B cell (primary cell): ENCODE data around the gene BOC. TPM values are rescaled to one million over a fixed set of nuclear protein-coding genes. Genes with fewer than 3 reads are reported as not detected.

ENCODE experiments used
- ATAC-seq: fragments of 200-7000 bp; cut with Tn5 transposase; one replicate; pipeline ENCODE4 v1.10.0; 2021; ENCODE audit warnings: low read depth, mild to moderate bottlenecking, moderate number of reproducible peaks, moderate library complexity
- CTCF ChIA-PET: fragments of 350-600 bp; sonication (Branson Sonifier 250); formaldehyde crosslinking; loops from one replicate; lab custom pipeline; 2021; ENCODE audit warnings: antibody characterized with exemption, inconsistent platforms; lab: Charles Lee
- POLR2A ChIA-PET: fragments of 350-600 bp; sonication (Branson Sonifier 250); formaldehyde crosslinking; loops from one replicate; lab custom pipeline; 2021; ENCODE audit warnings: antibody characterized with exemption; lab: Charles Lee
- DNase-seq: peaks from one replicate; pipeline ENCODE4 v3.0.0; 2013
- H2AFZ ChIP-seq: 2 replicates; pipeline ENCODE4 v1.6.1; 2012; ENCODE audit warnings: mild to moderate bottlenecking, low read depth, low read length; ENCODE audit not compliant: insufficient read depth, poor library complexity, severe bottlenecking
- H3K27ac ChIP-seq, 2 donors: 1 replicate in 1 of 2; 2 replicates in 1 of 2; pipeline ENCODE4 v1.5.1; 2012 to 2013; ENCODE audit warnings: low read length in 2 of 2, mild to moderate bottlenecking in 2 of 2, moderate library complexity in 1 of 2
- H3K27me3 ChIP-seq, 4 experiments: fragments of 200-600 bp in 1 of 4; sonication (generic) in 1 of 4; replicated peaks in 1 of 4; 1 replicate in 2 of 4; 2 replicates in 2 of 4; pipeline versions ENCODE4 v1.6.1 to v1.7.0; 2013 to 2016; ENCODE audit warnings: low read length in 3 of 4, mild to moderate bottlenecking in 2 of 4, mixed read lengths in 1 of 4, moderate library complexity in 1 of 4; ENCODE audit not compliant: insufficient read depth in 4 of 4, control insufficient read depth in 3 of 4; ENCODE audit errors: control extremely low read depth in 1 of 4
- H3K36me3 ChIP-seq, 2 experiments: replicated peaks in 1 of 2; 1 replicate in 1 of 2; 2 replicates in 1 of 2; pipeline versions ENCODE4 v1.6.1 to v1.7.1; 2013; ENCODE audit warnings: low read length in 1 of 2; ENCODE audit not compliant: insufficient read depth in 2 of 2, control insufficient read depth in 1 of 2; ENCODE audit errors: control extremely low read depth in 1 of 2, extremely low read depth in 1 of 2
- H3K4me1 ChIP-seq, 2 donors: fragments of 200-600 bp in 1 of 2; sonication (generic) in 1 of 2; 1 replicate in 1 of 2; 2 replicates in 1 of 2; pipeline versions ENCODE4 v1.5.1 to v1.6.1; 2013 to 2017; ENCODE audit warnings: low read length in 2 of 2; ENCODE audit not compliant: control insufficient read depth in 2 of 2, insufficient read depth in 2 of 2
- H3K4me2 ChIP-seq: replicated peaks from 2 replicates; pipeline ENCODE3; 2012; ENCODE audit warnings: mild to moderate bottlenecking, low read depth, low read length; ENCODE audit not compliant: poor library complexity, severe bottlenecking
- H3K4me3 ChIP-seq, 5 experiments: fragments of 200-600 bp in 1 of 5; sonication (generic) in 1 of 5; 1 replicate in 3 of 5; 2 replicates in 2 of 5; pipeline versions ENCODE4 v1.5.1 to v1.7.0; 2011 to 2016; ENCODE audit warnings: low read length in 4 of 5, mild to moderate bottlenecking in 4 of 5, low read depth in 2 of 5, control low read depth in 1 of 5, moderate library complexity in 1 of 5; ENCODE audit not compliant: insufficient read depth in 1 of 5; ENCODE audit errors: control extremely low read depth in 1 of 5, extremely low read depth in 1 of 5
- H3K79me2 ChIP-seq: fragments of 200-600 bp; sonication (generic); one replicate; pipeline ENCODE4 v1.6.0; 2016; ENCODE audit warnings: low read length; ENCODE audit not compliant: control insufficient read depth, insufficient read depth
- H3K9ac ChIP-seq: fragments of 200-600 bp; sonication (generic); 2 replicates; pipeline ENCODE4 v1.6.1; 2017; ENCODE audit warnings: mild to moderate bottlenecking, low read length, moderate library complexity
- H3K9me3 ChIP-seq, 3 donors: one replicate each; pipeline versions ENCODE4 v1.6.1 to v1.7.1; 2013; ENCODE audit warnings: low read length in 2 of 3; ENCODE audit not compliant: control insufficient read depth in 2 of 3, insufficient read depth in 1 of 3; ENCODE audit errors: control extremely low read depth in 1 of 3
- H4K20me1 ChIP-seq: 2 replicates; pipeline ENCODE4 v1.6.0; 2012; ENCODE audit warnings: mild to moderate bottlenecking, low read length; ENCODE audit not compliant: insufficient read depth, control insufficient read depth, poor library complexity, severe bottlenecking
- H3K27ac Mint-ChIP-seq: one replicate; pipeline ENCODE4 v1.8.0; 2021; ENCODE audit warnings: mixed read lengths
- H3K27me3 Mint-ChIP-seq: one replicate; pipeline ENCODE4 v1.8.0; 2021; ENCODE audit warnings: mixed read lengths
- H3K4me1 Mint-ChIP-seq: one replicate; pipeline ENCODE4 v1.8.0; 2021; ENCODE audit warnings: mixed read lengths
- H3K4me3 Mint-ChIP-seq: one replicate; pipeline ENCODE4 v1.8.0; 2021; ENCODE audit warnings: mixed read lengths
- H3K9me3 Mint-ChIP-seq: one replicate; pipeline ENCODE4 v1.8.0; 2022; ENCODE audit warnings: mixed read lengths; ENCODE audit not compliant: insufficient read depth
- CTCF ChIP-seq: fragments of 200-600 bp; IDR thresholded peaks from one replicate; pipeline ENCODE4 v1.8.0; 2022; ENCODE audit warnings: antibody characterized with exemption, mild to moderate bottlenecking
- EZH2 ChIP-seq: IDR thresholded peaks from 2 replicates; pipeline ENCODE4 v1.6.1; 2012; ENCODE audit warnings: borderline replicate concordance, low read depth, mild to moderate bottlenecking, moderate library complexity, low read length; ENCODE audit not compliant: insufficient read depth, poor library complexity, severe bottlenecking
- WGBS: methylation state at CpG from one replicate; pipeline ENCODE4 v1.1.5; 2013; ENCODE audit warnings: missing lambda C conversion rate; ENCODE audit not compliant: insufficient coverage; 5-methylcytosine and 5-hydroxymethylcytosine counted together
- intact Hi-C: fragments of 100-400 bp; cut with micrococcal nuclease; formaldehyde crosslinking; loops from one replicate; pipeline ENCODE4 v1.10.0; 2022
- polyA plus RNA-seq: library from polyadenylated mRNA; depleted of rRNA; stranded (reverse); fragments of >200 nt; gene quantifications from 2 replicates; pipeline ENCODE4 v1.2.3, GENCODE V29; 2012
- total RNA-seq, 2 donors: library from RNA; stranded (reverse); fragments of 120-200 nt in 1 of 2; gene quantifications; 1 replicate in 1 of 2; 2 replicates in 1 of 2; pipeline versions ENCODE4 v1.2.3 to v1.2.4, GENCODE V29; 2013 to 2022

The BOC gene
- total and polyA plus RNA-seq, 2 donors (not counting 1 experiment from before 2014, with no cell fraction given) = 0.12 to 2.0 TPM

- CTCF ChIA-PET = interaction anchor here (1.3 kb wide), 1 partner anchor 21 kb away, joined by 3 read pairs; no protein-coding TSS in a partner anchor
- ATAC-seq = no peak
These were observed 16.4 kb upstream of the BOC start for GRCh38 chr3:113194823-113195401.

GRCh38 chr3:113200351-113200750, 11.0 kb upstream of the BOC start:
- H3K4me1 ChIP-seq = no peaks in the 10 kb centered on the region
- H3K4me2 ChIP-seq = no peak overlapping the region
- ATAC-seq = no peak
- no peaks in the 10 kb centered on the region for H3K9me3 Mint-ChIP-seq
- no peak overlapping the region for H3K27ac ChIP-seq
- H3K4me3 ChIP-seq = no peak overlapping the region
- no peaks in the 10 kb centered on the region for H3K36me3 ChIP-seq
- H3K4me1 Mint-ChIP-seq = no peaks in the 10 kb centered on the region
- ChIA-PET CTCF (no interaction called here), POLR2A (no interaction called here)
- H3K9ac ChIP-seq = no peak overlapping the region
- no peaks in the 10 kb centered on the region for H3K79me2 ChIP-seq
- no peak for DNase-seq
- H3K27me3 ChIP-seq = peaks cover 0 to 3% (median 1%) of the 10 kb centered on the region in 4 experiments
- TF ChIP-seq EZH2 (no peak), CTCF (no peak)
- no peaks in the 10 kb centered on the region for H3K9me3 ChIP-seq
- H2AFZ ChIP-seq = no peak overlapping the region
- H3K27me3 Mint-ChIP-seq = peaks cover 24% of the 10 kb centered on the region
- intact Hi-C loops = no loop called here
- H3K4me3 Mint-ChIP-seq = no peak overlapping the region
- no peak overlapping the region for H3K27ac Mint-ChIP-seq
- H4K20me1 ChIP-seq = no peaks in the 10 kb centered on the region

More at GRCh38 chr3:113194823-113195401, 16.4 kb upstream of the BOC start:
- DNase-seq = no peak
- Histone ChIP-seq H3K4me1 (no peaks in the 10 kb centered on the region), H3K4me2 (no peak overlapping the region), H3K27me3 (no peaks in the 10 kb centered on the region), H2AFZ (no peak overlapping the region), H3K9me3 (no peaks in the 10 kb centered on the region), H3K9ac (no peak overlapping the region), H4K20me1 (no peaks in the 10 kb centered on the region), H3K36me3 (no peaks in the 10 kb centered on the region), H3K79me2 (no peaks in the 10 kb centered on the region), H3K27ac (no peak overlapping the region), H3K4me3 (no peak overlapping the region)
- intact Hi-C loops = no loop called here
- 78% methylated on average over 1 of the region's 4 CpGs for WGBS
- no peak overlapping the region for H3K27ac Mint-ChIP-seq
- peaks cover 9% of the 10 kb centered on the region for H3K27me3 Mint-ChIP-seq
- H3K4me3 Mint-ChIP-seq = no peak overlapping the region
- H3K9me3 Mint-ChIP-seq = no peaks in the 10 kb centered on the region
- POLR2A ChIA-PET = no interaction called here
- H3K4me1 Mint-ChIP-seq = no peaks in the 10 kb centered on the region
- no peak for TF ChIP-seq EZH2
- TF ChIP-seq CTCF = no peak
